K562 (cell line): Measurements from ENCODE around the gene AIFM3. TPM values are rescaled to one million over a fixed set of nuclear protein-coding genes. Genes with fewer than 3 reads are reported as not detected.

Experiments used
- ATF3 ChIP-seq, 2 experiments: fragments of 450-650 bp in 1 of 2; sonication (generic) in 1 of 2; formaldehyde crosslinking in 1 of 2; IDR thresholded peaks in 1 of 2; conservative IDR thresholded peaks in 1 of 2; 2 replicates each; pipeline versions ENCODE4 v1.6.1 to v1.8.1; 2016 to 2023; ENCODE audit warnings: mild to moderate bottlenecking in 2 of 2, moderate library complexity in 2 of 2, inconsistent platforms in 1 of 2, missing genetic modification reagents in 1 of 2
- CBX1 ChIP-seq: sonication (generic); IDR thresholded peaks from 2 replicates; pipeline ENCODE4 v1.6.1; 2016; ENCODE audit warnings: antibody characterized with exemption, low read depth, mild to moderate bottlenecking
- CHD1 ChIP-seq: fragments of 200-600 bp; sonication (generic); IDR thresholded peaks from one replicate; pipeline ENCODE4 v1.6.1; 2012; ENCODE audit warnings: mild to moderate bottlenecking, moderate library complexity, low read length, inconsistent platforms
- ELF4 ChIP-seq: fragments of 450-650 bp; formaldehyde crosslinking; IDR thresholded peaks from 2 replicates; pipeline ENCODE4 v1.4.0; 2022; ENCODE audit warnings: missing genetic modification characterization
- GTF2B ChIP-seq: IDR thresholded peaks from 2 replicates; pipeline ENCODE4 v1.6.1; 2011; ENCODE audit not compliant: insufficient read length; ENCODE audit errors: extremely low read depth
- HINFP ChIP-seq: fragments of 450-650 bp; conservative IDR thresholded peaks from 2 replicates; pipeline ENCODE4 v1.6.1; 2016; ENCODE audit warnings: missing genetic modification characterization, low read depth, mild to moderate bottlenecking, control low read depth, missing compliant biosample characterization
- KLF6 ChIP-seq: fragments of 250-450 bp; sonication (Bioruptor Pico); IDR thresholded peaks from 2 replicates; pipeline ENCODE4 v1.4.0; 2020; ENCODE audit warnings: mild to moderate bottlenecking, moderate library complexity, borderline replicate concordance
- MYC ChIP-seq, 2 experiments: fragments of 250-450 bp in 1 of 2; sonication (Bioruptor Pico) in 1 of 2; IDR thresholded peaks; 2 replicates each; pipeline versions ENCODE4 v1.5.1 to v1.6.1; 2012 to 2021; ENCODE audit warnings: low read depth in 2 of 2, borderline replicate concordance in 1 of 2, improper control_type of control experiment in 1 of 2, low read length in 1 of 2, mild to moderate bottlenecking in 1 of 2, moderate library complexity in 1 of 2
- NBN ChIP-seq: fragments of 450-650 bp; IDR thresholded peaks from 2 replicates; pipeline ENCODE4 v1.6.1; 2016; ENCODE audit warnings: low read depth, mild to moderate bottlenecking
- NRF1 ChIP-seq, 2 experiments: fragments of 450-650 bp; IDR thresholded peaks in 1 of 2; conservative IDR thresholded peaks in 1 of 2; 2 replicates each; pipeline ENCODE4 v1.6.1; 2014; ENCODE audit warnings: mild to moderate bottlenecking in 2 of 2
- OTX1 ChIP-seq: fragments of 450-650 bp; formaldehyde crosslinking; IDR thresholded peaks from 2 replicates; pipeline ENCODE4 v1.4.0; 2022; ENCODE audit warnings: mild to moderate bottlenecking
- POLR2AphosphoS5 ChIP-seq: IDR thresholded peaks from 2 replicates; pipeline ENCODE4 v1.6.1; 2011; ENCODE audit warnings: mild to moderate bottlenecking, low read depth, low read length, moderate library complexity; ENCODE audit not compliant: control insufficient read depth, insufficient read depth
- PTTG1 ChIP-seq: fragments of 450-650 bp; IDR thresholded peaks from 2 replicates; pipeline ENCODE4 v1.6.1; 2016; ENCODE audit warnings: low read depth, mild to moderate bottlenecking, missing genetic modification characterization, missing compliant biosample characterization
- THRA ChIP-seq: fragments of 450-650 bp; IDR thresholded peaks from 2 replicates; pipeline ENCODE4 v1.6.1; 2017; ENCODE audit warnings: mild to moderate bottlenecking, moderate library complexity
- VEZF1 ChIP-seq: fragments of 200-800 bp; sonication (Bioruptor generic); IDR thresholded peaks from 2 replicates; pipeline ENCODE4 v1.6.1; 2017; ENCODE audit warnings: missing genetic modification characterization, missing compliant biosample characterization
- ZBTB17 ChIP-seq: fragments of 450-650 bp; formaldehyde crosslinking; IDR thresholded peaks from 2 replicates; pipeline ENCODE4 v1.4.0; 2020; ENCODE audit warnings: mild to moderate bottlenecking
- ZC3H4 ChIP-seq: sonication (generic); formaldehyde crosslinking; IDR thresholded peaks from 2 replicates; pipeline ENCODE4 v1.9.0; 2021; ENCODE audit warnings: missing genetic modification reagents, borderline replicate concordance
- ZFP36 ChIP-seq: fragments of 150-350 bp; IDR thresholded peaks from 2 replicates; pipeline ENCODE4 v1.6.1; 2018; ENCODE audit warnings: low read length, low read depth; ENCODE audit not compliant: partially characterized antibody
- ZNF444 ChIP-seq: fragments of 250-450 bp; sonication (Bioruptor Pico); IDR thresholded peaks from 2 replicates; pipeline ENCODE4 v1.4.0; 2020; ENCODE audit warnings: mild to moderate bottlenecking, moderate library complexity
- ZNF830 ChIP-seq: fragments of 250-450 bp; sonication (Bioruptor Pico); IDR thresholded peaks from 2 replicates; pipeline ENCODE4 v1.5.0; 2021; ENCODE audit warnings: mild to moderate bottlenecking
- ZSCAN29 ChIP-seq: fragments of 450-650 bp; IDR thresholded peaks from 2 replicates; pipeline ENCODE4 v1.6.1; 2017
- polyA plus RNA-seq, 8 experiments: library from polyadenylated mRNA; depleted of rRNA in 4 of 8; stranded (reverse) in 5 of 8; unstranded in 3 of 8; fragments of >200 nt; fragmentation: Nextera tagmentation in 2 of 8; fragmentation: Illumina TruSeq in 1 of 8; extraction: Ambion mirVana in 2 of 8; extraction: Trizol in 1 of 8; gene quantifications; 2 replicates each; pipeline versions ENCODE4 v1.2.1 to v1.2.3, GENCODE V29; 2011 to 2014; ENCODE audit warnings: inconsistent platforms in 1 of 8, missing spikeins in 1 of 8
- total RNA-seq, 7 experiments: library from RNA; depleted of rRNA in 6 of 7; stranded (reverse); fragments of >200 nt in 6 of 7; fragmentation: Illumina TruSeq in 2 of 7; extraction: Trizol in 2 of 7; gene quantifications; 2 replicates each; pipeline versions ENCODE4 v1.2.1 to v1.2.3, GENCODE V29; 2011 to 2021; ENCODE audit warnings: low replicate concordance in 1 of 7

The AIFM3 gene
- total and polyA plus RNA-seq, 9 of the 15 experiments (the other 6 are each of a cell fraction or from before 2014, with no cell fraction given): 0.03 to 0.20 (median 0.07) TPM; not detected in 1

GRCh38 chr22:20946080-20946986 is 20.7 kb upstream of the AIFM3 start (continued):
- TF ChIP-seq ATF3 (IDR thresholded peaks at IDR 0.05) (no peak), ATF3 (CRISPR knock-in tag; conservative IDR thresholded peaks at IDR 0.05) (no peak), KLF6 (no peak), NBN (no peak), CHD1 (no peak), ELF4 (CRISPR knock-in tag) (no peak), ZNF830 (CRISPR knock-in tag) (no peak), ZNF444 (no peak), ZBTB17 (CRISPR knock-in tag) (no peak), POLR2AphosphoS5 (no peak), CBX1 (no peak), HINFP (tag) (no peak), ZC3H4 (CRISPR knock-in tag) (no peak), ZSCAN29 (no peak), GTF2B (no peak), NRF1 (conservative IDR thresholded peaks at IDR 0.05 in 1 of 2, IDR thresholded peaks at IDR 0.05 in 1 of 2) (no peak), THRA (no peak), OTX1 (0 out of 2 replicates have a peak, but pooled peaks have one; percentile 70), MYC (IDR thresholded peaks at IDR 0.05; ENCODE audit: low read depth, low read length) (no peak), MYC (CRISPR knock-in tag; IDR thresholded peaks at IDR 0.05; ENCODE audit: borderline replicate concordance, low read depth) (no peak), PTTG1 (tag) (no peak), ZFP36 (no peak), VEZF1 (CRISPR knock-in tag) (no peak)
